ENCODE results near the gene SNRPA.

The SNRPA gene

GRCh38 chr19:40750874-40751537 is at the start of gene SNRPA:
Gene SNRPA, plus strand, starts transcription at chr19:40751203. Its CDS starts 206 bp downstream, at chr19:40751409.
- Mint-ChIP-seq H3K36me3 (peaks cover 37% of the 10 kb centered on the region), H3K27ac (peak within 1 kb of the TSS; percentile 96), H3K27me3 (no peaks in the 10 kb centered on the region), H3K4me3 (peak within 1 kb of the TSS; percentile 92), H3K4me1 (peaks cover 57% of the 10 kb centered on the region), H3K9me3 (no peaks in the 10 kb centered on the region)
- peak; percentile 86 for ATAC-seq

GRCh38 chr19:40701758-40702157 is 49.2 kb upstream of the SNRPA start:
- no peak overlapping the region for H3K27ac Mint-ChIP-seq
- H3K9me3 Mint-ChIP-seq = no peaks in the 10 kb centered on the region
- ATAC-seq = no peak
- peaks cover 48% of the 10 kb centered on the region for H3K36me3 Mint-ChIP-seq
- no peaks in the 10 kb centered on the region for H3K27me3 Mint-ChIP-seq
- no peaks in the 10 kb centered on the region for H3K4me1 Mint-ChIP-seq
- H3K4me3 Mint-ChIP-seq = no peak overlapping the region

GRCh38 chr19:40702337-40703012 is 48.5 kb upstream of the SNRPA start:
- no peak overlapping the region for H3K27ac Mint-ChIP-seq
- H3K27me3 Mint-ChIP-seq = no peaks in the 10 kb centered on the region
- no peaks in the 10 kb centered on the region for H3K9me3 Mint-ChIP-seq
- no peaks in the 10 kb centered on the region for H3K4me1 Mint-ChIP-seq
- no peak overlapping the region for H3K4me3 Mint-ChIP-seq
- no peak for ATAC-seq
- peaks cover 53% of the 10 kb centered on the region for H3K36me3 Mint-ChIP-seq

- no peak overlapping the region for H3K27ac Mint-ChIP-seq
- no peak overlapping the region for H3K4me3 Mint-ChIP-seq
- no peak for ATAC-seq
- H3K4me1 Mint-ChIP-seq = no peaks in the 10 kb centered on the region
- H3K36me3 Mint-ChIP-seq = peaks cover 54% of the 10 kb centered on the region
- H3K27me3 Mint-ChIP-seq = no peaks in the 10 kb centered on the region
- no peaks in the 10 kb centered on the region for H3K9me3 Mint-ChIP-seq
These were observed 47.8 kb upstream of the SNRPA start for GRCh38 chr19:40703029-40703755.

GRCh38 chr19:40704491-40705361 is 46.3 kb upstream of the SNRPA start:
- H3K36me3 Mint-ChIP-seq = peaks cover 69% of the 10 kb centered on the region
- H3K27ac Mint-ChIP-seq = no peak overlapping the region
- no peaks in the 10 kb centered on the region for H3K27me3 Mint-ChIP-seq

GRCh38 chr19:40705362-40705651 is 45.7 kb upstream of the SNRPA start:
- Mint-ChIP-seq H3K27me3 (no peaks in the 10 kb centered on the region), H3K4me1 (peaks cover under 1% of the 10 kb centered on the region), H3K36me3 (peaks cover 74% of the 10 kb centered on the region), H3K9me3 (no peaks in the 10 kb centered on the region), H3K27ac (no peak overlapping the region), H3K4me3 (no peak overlapping the region)
- no peak for ATAC-seq

More at GRCh38 chr19:40704491-40705361, 46.3 kb upstream of the SNRPA start:
- Mint-ChIP-seq H3K9me3 (no peaks in the 10 kb centered on the region), H3K4me3 (no peak overlapping the region), H3K4me1 (no peaks in the 10 kb centered on the region)
- ATAC-seq = no peak

GRCh38 chr19:40705950-40706619 is 44.9 kb upstream of the SNRPA start:
- Mint-ChIP-seq H3K27me3 (no peaks in the 10 kb centered on the region), H3K4me1 (peaks cover 5% of the 10 kb centered on the region), H3K36me3 (peaks cover 74% of the 10 kb centered on the region), H3K27ac (no peak overlapping the region), H3K9me3 (no peaks in the 10 kb centered on the region), H3K4me3 (no peak overlapping the region)
- no peak for ATAC-seq

GRCh38 chr19:40707615-40708014 is 43.4 kb upstream of the SNRPA start:
- H3K4me3 Mint-ChIP-seq = no peak overlapping the region
- H3K4me1 Mint-ChIP-seq = peaks cover 12% of the 10 kb centered on the region
- no peaks in the 10 kb centered on the region for H3K9me3 Mint-ChIP-seq
- no peak for ATAC-seq
- peaks cover 68% of the 10 kb centered on the region for H3K36me3 Mint-ChIP-seq
- H3K27me3 Mint-ChIP-seq = no peaks in the 10 kb centered on the region
- no peak overlapping the region for H3K27ac Mint-ChIP-seq

GRCh38 chr19:40709817-40710216 is 41.2 kb upstream of the SNRPA start:
- Mint-ChIP-seq H3K4me3 (no peak overlapping the region), H3K9me3 (no peaks in the 10 kb centered on the region), H3K4me1 (peaks cover 24% of the 10 kb centered on the region), H3K36me3 (peaks cover 58% of the 10 kb centered on the region), H3K27me3 (no peaks in the 10 kb centered on the region), H3K27ac (no peak overlapping the region)
- no peak for ATAC-seq

- no peaks in the 10 kb centered on the region for H3K27me3 Mint-ChIP-seq
- peak overlapping the region; percentile 84 for H3K4me3 Mint-ChIP-seq
- H3K27ac Mint-ChIP-seq = peak overlapping the region; percentile 83
- peaks cover 49% of the 10 kb centered on the region for H3K4me1 Mint-ChIP-seq
- peaks cover 32% of the 10 kb centered on the region for H3K36me3 Mint-ChIP-seq
- ATAC-seq = no peak
- no peaks in the 10 kb centered on the region for H3K9me3 Mint-ChIP-seq
These were observed 37.1 kb upstream of the SNRPA start for GRCh38 chr19:40713939-40714338.

GRCh38 chr19:40714441-40715299 is 36.3 kb upstream of the SNRPA start:
- Mint-ChIP-seq H3K4me1 (peaks cover 55% of the 10 kb centered on the region), H3K27ac (peak overlapping the region; percentile 83), H3K27me3 (no peaks in the 10 kb centered on the region), H3K9me3 (no peaks in the 10 kb centered on the region), H3K4me3 (peak overlapping the region; percentile 84), H3K36me3 (peaks cover 25% of the 10 kb centered on the region)
- peak; percentile 88 for ATAC-seq

- ATAC-seq = no peak
- peak overlapping the region; percentile 83 for H3K27ac Mint-ChIP-seq
- peak overlapping the region; percentile 84 for H3K4me3 Mint-ChIP-seq
- peaks cover 21% of the 10 kb centered on the region for H3K36me3 Mint-ChIP-seq
- no peaks in the 10 kb centered on the region for H3K9me3 Mint-ChIP-seq
- no peaks in the 10 kb centered on the region for H3K27me3 Mint-ChIP-seq
- H3K4me1 Mint-ChIP-seq = peaks cover 62% of the 10 kb centered on the region
These were observed 34.9 kb upstream of the SNRPA start for GRCh38 chr19:40716031-40716481.

GRCh38 chr19:40716482-40717324 is 34.3 kb upstream of the SNRPA start, which contains the start of the genes COQ8B and ITPKC:
Gene COQ8B, minus strand, starts transcription at chr19:40716886. Its CDS starts 2,254 bp downstream, at chr19:40714632.
Gene ITPKC, plus strand, starts transcription at chr19:40717112. Its CDS starts 24 bp downstream, at chr19:40717136.
- H3K27ac Mint-ChIP-seq = peak within 1 kb of the TSS; percentile 83
- no peaks in the 10 kb centered on the region for H3K9me3 Mint-ChIP-seq
- peak; percentile 92 for ATAC-seq
- peaks cover 21% of the 10 kb centered on the region for H3K36me3 Mint-ChIP-seq
- peaks cover 63% of the 10 kb centered on the region for H3K4me1 Mint-ChIP-seq
- peak within 1 kb of the TSS; percentile 84 for H3K4me3 Mint-ChIP-seq
- no peaks in the 10 kb centered on the region for H3K27me3 Mint-ChIP-seq
